HG02938 (cell line): Measurements from ENCODE around the gene OR52E6.

Source experiments
- ATAC-seq: cut with Tn5 transposase; IDR thresholded peaks from one replicate; pipeline ENCODE4 v1.9.1; 2021; ENCODE audit warnings: mild to moderate bottlenecking, moderate library complexity; ENCODE audit not compliant: unreplicated experiment

OR52E6 gene

DNA sequence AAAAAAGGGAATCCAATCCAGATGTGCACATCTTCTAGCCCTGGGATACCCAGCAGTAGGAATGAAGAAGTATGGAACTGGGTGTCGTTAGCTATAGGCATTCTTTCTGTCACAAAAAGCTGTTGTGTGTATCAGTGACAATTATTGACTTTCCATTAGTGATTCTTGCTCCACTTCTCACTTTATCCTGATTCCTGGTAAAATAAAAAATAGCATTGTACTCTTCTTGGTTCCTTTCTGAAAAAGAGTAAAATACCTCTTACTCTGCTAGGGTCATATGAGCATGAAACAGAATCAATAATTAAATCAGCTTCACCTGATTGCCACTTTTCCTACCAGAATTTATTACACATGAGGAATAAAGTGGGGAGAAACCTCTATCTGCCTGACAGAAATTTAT lies at the start of gene OR52E6:
OR52E6 (minus strand) TSS at position 101 of the 400 bp plus-strand sequence; CDS start at position 101, 0 bp downstream.
- ATAC-seq: no peak

GRCh38 chr11:5891216-5891800 lies 49.6 kb upstream of the OR52E6 start:
- no peak for ATAC-seq

- no peak for ATAC-seq
Measured at GRCh38 chr11:5887661-5888060, 46.0 kb upstream of the OR52E6 start.

DNA sequence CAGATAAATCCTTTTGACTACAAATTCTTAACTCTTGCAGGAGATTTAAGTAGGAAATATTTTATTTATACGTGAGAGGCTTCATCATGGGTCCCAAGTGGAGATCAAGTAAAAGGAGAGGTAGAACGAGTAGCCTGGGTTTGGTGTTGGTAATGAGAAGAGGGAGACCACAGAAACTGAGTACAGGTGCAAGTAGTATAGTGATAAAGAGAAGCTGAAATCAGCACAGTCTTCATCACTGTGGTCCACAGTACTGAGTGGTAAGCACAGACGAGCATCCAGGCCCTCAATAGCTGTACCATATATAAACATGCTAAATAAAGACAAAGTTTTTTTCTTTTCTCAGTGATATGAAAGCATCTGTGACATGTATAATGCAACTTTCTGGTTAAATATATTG lies 45.5 kb upstream of the OR52E6 start:
- no peak for ATAC-seq

DNA sequence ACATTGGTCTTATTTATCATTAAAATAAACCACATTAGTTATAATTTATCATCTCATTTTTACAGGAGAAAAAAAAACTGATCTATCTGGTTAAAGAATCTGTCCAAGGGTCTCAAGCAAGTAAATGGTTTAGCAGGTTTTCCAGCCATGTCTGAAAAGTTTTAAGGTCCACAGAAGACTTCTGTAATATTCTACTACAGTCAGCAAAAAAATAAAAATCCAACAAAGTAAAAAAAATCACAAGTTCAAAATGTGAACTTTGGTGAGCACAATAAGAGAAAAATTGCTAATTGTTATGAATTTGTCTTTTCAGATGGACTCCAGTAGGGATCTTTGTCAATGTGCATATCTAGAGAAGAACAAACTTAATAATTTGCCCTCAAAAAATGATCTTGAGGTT lies 40.1 kb upstream of the OR52E6 start:
- no peak for ATAC-seq

- ATAC-seq: no peak
Measured at GRCh38 chr11:5880329-5880728, 38.6 kb upstream of the OR52E6 start, which contains the start of gene OR52E4. Gene OR52E4 (plus strand): TSS chr11:5880629. CDS start chr11:5884293, 3,664 bp downstream.

GRCh38 chr11:5878564-5878963 lies 36.9 kb upstream of the OR52E6 start:
- no peak for ATAC-seq

- ATAC-seq: no peak
Measured at GRCh38 chr11:5865826-5866225, 24.1 kb upstream of the OR52E6 start.

- no peak for ATAC-seq
Measured at GRCh38 chr11:5857590-5857989, 15.9 kb upstream of the OR52E6 start, which contains the start of gene OR52E8. Gene OR52E8 (minus strand): TSS chr11:5857690. CDS start chr11:5857690, 0 bp downstream.

DNA sequence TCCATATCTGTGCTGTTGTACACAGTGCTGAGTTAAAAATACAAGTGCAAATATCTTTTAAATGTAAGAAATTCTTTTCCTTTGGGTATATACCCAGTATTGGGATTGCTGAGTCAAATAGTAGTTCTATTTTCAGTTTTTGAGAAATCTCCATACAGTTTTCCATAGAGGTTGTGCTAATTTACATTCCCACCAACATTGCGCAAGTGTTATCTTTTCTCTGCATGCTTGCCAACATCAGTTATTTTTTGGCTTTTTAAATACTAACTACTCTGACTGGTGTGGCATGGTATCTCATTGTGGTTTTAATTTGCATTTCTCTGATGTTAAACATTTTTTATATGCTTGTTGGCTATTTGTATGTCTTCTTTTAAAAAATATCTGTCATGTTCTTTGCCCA lies 9.3 kb upstream of the OR52E6 start:
- no peak for ATAC-seq

DNA sequence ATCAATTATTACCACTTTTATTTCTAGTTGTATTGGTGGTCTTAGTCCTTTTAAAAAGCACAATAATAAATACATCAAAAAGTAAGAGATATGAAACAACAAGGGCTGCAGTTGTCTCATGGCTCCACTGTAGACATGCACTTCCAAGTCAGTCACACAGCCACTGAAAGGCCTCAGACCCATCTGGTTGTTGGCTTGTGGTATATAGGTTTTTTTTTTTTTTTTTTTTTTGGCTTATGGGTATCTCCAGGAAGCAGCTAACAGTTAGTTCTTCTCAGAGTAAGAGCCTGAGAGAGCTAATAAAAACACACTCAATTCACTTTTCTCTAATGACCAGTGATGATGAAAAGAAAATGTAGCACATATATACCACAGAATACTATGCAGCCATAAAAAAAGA lies 6.0 kb upstream of the OR52E6 start:
- ATAC-seq: no peak

DNA sequence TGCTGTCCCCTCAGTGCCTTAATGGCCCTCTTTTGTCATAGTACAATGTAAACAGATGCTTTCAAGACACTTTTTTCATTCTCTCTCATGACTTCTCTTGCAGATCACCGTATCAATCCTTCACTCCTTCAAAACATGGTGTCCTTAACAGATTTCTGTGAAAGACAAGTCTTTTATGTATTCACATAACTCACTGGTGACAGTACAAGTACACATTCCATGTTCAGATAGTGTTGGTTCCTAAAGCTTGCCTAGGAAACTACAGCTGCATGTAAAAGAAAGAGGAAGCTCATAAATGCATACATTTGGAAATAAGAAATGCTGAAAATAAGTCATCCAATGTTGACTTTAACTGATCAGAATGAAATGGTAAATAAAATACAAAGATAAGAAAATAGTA lies 5.0 kb upstream of the OR52E6 start:
- ATAC-seq: no peak

GRCh38 chr11:5837695-5838094 lies 4.0 kb downstream of the OR52E6 start:
- no peak for ATAC-seq

- no peak for ATAC-seq
Measured at GRCh38 chr11:5833446-5833845, 8.3 kb downstream of the OR52E6 start.

- no peak for ATAC-seq
Measured at GRCh38 chr11:5831196-5831829, 10.4 kb downstream of the OR52E6 start.

GRCh38 chr11:5818245-5818886 lies 23.3 kb downstream of the OR52E6 start:
- ATAC-seq: peak; percentile 60

DNA sequence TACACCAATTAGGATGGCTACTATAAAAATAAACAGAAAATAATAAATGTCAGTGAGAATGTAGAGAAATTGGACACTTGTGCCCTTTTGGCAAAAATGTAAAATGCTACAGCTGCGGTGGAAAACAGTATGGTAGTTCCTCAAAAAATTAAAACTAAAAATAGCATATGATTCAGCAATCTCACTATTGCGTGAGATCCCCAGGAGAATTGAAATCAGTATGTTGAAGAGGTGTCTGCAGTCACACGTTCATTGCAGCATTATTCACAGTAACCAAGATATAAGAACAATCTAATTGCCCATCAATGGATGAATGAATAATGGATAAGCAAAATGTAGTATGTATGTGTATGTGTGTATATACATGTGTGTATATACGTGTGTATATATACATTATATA lies 26.2 kb downstream of the OR52E6 start:
- peak; percentile 55 for ATAC-seq

GRCh38 chr11:5809905-5810795 lies 31.5 kb downstream of the OR52E6 start:
- ATAC-seq: no peak

DNA sequence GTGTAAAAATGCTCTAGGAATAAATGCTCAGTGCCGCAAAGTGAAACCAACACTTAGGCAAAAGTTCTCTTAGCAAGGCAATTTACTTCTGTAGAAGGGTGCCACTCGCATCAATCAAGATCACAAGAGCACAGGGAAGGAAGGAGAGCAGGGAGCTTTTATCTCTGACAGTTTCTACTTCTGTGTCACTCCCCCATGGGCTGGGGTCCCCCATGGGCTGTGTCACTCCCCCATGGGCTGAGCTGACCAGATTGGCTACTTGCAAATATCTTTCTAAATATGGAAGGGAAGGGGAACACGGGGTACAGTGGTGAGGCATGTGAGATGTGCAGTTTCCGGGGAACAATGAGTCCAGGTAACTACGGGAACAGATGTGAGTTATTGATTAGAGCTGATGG lies 32.6 kb downstream of the OR52E6 start:
- peak; percentile 46 for ATAC-seq

- peak; percentile 91 for ATAC-seq
Measured at GRCh38 chr11:5808500-5809121, 33.1 kb downstream of the OR52E6 start, which contains the start of gene OR52N2. Gene OR52N2 (plus strand): TSS chr11:5808924. CDS start chr11:5820336, 11,412 bp downstream.

DNA sequence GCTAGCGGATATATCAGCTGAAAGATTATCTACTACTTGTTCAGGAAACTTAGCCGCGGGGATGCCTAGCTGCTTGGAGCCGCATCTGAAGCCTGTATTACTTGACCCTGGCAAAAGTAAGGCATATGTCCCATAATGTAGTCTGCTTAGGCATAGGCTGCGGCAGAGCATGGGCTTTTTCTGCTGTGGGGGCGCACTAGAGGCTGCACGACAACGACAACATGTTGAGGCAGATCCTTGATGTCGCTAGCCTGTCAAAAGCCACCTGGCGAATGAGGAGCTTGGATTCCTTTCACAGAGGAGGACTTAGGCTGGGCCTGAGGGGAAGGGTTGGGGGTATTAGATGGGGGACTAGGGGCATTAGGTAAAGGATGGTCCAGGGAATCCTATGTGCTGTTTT lies 34.1 kb downstream of the OR52E6 start:
- ATAC-seq: no peak
